Stimulated activated CD4-positive, alpha-beta T cell treated with anti-CD3 and anti-CD28 coated beads, Interleukin-4, amount 100 ng/mL, for 1 hour (primary cell): ENCODE data around the gene SMURF1.

Experiments used
- DNase-seq: peaks from one replicate; pipeline ENCODE4 v3.0.0-alpha.2; 2020

SMURF1 gene

GRCh38 chr7:98978672-98979071 lies 165.2 kb downstream of the SMURF1 start:
- DNase-seq: no peak
